ENCODE results near the gene PRICKLE1.

DNA sequence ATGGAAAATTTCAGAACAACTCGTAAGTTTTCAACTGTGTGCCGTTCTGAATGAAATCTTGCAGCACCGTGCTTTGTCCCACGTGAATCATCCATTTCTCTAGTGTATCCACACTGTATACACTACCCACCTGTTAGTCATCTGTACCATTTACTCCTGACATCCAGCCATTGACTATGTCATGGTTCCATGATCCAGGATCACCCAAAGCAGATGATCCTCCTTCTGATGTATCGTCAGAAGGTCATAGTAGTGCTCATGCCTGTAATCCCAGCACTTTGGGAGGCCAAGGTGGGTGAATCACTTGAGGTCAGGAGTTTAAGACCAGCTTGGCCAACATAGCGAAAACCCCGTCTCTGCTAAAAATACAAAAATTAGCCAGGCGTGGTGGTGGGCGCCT, 140.7 kb downstream of the PRICKLE1 start:
- no peak for TF ChIP-seq MAZ (IDR thresholded peaks at IDR 0.05; ENCODE audit: borderline replicate concordance, low read depth, low read length)
- no peak for TF ChIP-seq RAD21 (IDR thresholded peaks at IDR 0.05; ENCODE audit: low read length)
- TF ChIP-seq BHLHE40 (IDR thresholded peaks at IDR 0.05; ENCODE audit: low read depth, low read length), result no peak
- TF ChIP-seq, protein P1, sequence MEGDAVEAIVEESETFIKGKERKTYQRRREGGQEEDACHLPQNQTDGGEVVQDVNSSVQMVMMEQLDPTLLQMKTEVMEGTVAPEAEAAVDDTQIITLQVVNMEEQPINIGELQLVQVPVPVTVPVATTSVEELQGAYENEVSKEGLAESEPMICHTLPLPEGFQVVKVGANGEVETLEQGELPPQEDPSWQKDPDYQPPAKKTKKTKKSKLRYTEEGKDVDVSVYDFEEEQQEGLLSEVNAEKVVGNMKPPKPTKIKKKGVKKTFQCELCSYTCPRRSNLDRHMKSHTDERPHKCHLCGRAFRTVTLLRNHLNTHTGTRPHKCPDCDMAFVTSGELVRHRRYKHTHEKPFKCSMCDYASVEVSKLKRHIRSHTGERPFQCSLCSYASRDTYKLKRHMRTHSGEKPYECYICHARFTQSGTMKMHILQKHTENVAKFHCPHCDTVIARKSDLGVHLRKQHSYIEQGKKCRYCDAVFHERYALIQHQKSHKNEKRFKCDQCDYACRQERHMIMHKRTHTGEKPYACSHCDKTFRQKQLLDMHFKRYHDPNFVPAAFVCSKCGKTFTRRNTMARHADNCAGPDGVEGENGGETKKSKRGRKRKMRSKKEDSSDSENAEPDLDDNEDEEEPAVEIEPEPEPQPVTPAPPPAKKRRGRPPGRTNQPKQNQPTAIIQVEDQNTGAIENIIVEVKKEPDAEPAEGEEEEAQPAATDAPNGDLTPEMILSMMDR (conservative IDR thresholded peaks at IDR 0.05; ENCODE audit: low read depth, low read length), result no peak
- no peak for TF ChIP-seq POLR2A (IDR thresholded peaks at IDR 0.05; ENCODE audit: low read depth, low read length)
- TF ChIP-seq RFX5 (IDR thresholded peaks at IDR 0.05; ENCODE audit: low read depth, low read length), result no peak
- no peak for TF ChIP-seq MXI1 (IDR thresholded peaks at IDR 0.05; ENCODE audit: borderline replicate concordance, low read depth, low read length)
- no peak for TF ChIP-seq RCOR1 (IDR thresholded peaks at IDR 0.05; ENCODE audit: insufficient replicate concordance, low read length)
- TF ChIP-seq MAFK (IDR thresholded peaks at IDR 0.05; ENCODE audit: low read depth, low read length), result no peak
- TF ChIP-seq FOS (IDR thresholded peaks at IDR 0.05; ENCODE audit: low read depth, low read length), result no peak
- TF ChIP-seq SMC3 (IDR thresholded peaks at IDR 0.05; ENCODE audit: low read depth, low read length), result no peak
- TF ChIP-seq, protein P2, sequence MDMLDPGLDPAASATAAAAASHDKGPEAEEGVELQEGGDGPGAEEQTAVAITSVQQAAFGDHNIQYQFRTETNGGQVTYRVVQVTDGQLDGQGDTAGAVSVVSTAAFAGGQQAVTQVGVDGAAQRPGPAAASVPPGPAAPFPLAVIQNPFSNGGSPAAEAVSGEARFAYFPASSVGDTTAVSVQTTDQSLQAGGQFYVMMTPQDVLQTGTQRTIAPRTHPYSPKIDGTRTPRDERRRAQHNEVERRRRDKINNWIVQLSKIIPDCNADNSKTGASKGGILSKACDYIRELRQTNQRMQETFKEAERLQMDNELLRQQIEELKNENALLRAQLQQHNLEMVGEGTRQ (IDR thresholded peaks at IDR 0.05; ENCODE audit: low read depth, low read length), result no peak
